Measurements from ENCODE around the gene ARHGAP25. TPM values are rescaled to one million over a fixed set of nuclear protein-coding genes. Genes with fewer than 3 reads are reported as not detected.

Gene ARHGAP25
- total and polyA plus RNA-seq, 2 of the 4 experiments (the other 2 are of a cell fraction): 0.29 to 0.36 TPM

DNA sequence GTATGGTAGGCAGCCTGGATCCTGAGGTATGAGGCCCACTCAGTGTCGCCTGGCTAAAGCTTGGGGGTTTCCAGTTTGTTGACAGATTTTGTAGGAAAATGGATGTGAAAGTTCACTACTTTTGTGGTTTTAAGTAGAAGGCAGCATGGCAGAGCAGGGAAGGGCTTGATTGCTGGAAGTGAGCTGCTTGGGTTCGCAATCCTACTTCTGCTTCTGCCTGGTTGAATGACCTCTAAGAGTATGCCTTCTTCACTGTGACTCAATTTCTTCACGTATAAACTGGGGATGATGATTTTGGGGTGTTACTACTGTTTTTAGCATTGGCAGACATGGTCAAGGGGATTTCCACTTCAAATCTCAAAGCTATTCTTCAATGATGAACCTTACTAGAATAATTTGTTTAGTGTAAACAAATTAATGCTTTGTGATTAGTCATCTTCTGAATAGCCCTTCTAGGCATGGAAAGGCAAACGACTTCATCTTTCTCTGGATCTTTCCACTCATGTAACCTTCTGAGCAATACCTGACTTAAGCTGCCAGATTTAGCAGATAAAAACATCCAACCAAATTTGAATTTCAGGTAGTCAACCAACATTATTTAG lies 123.3 kb downstream of the ARHGAP25 start (continued):
- TF ChIP-seq SMC3 (IDR thresholded peaks at IDR 0.05; ENCODE audit: low read depth, low read length): no peak

- H3K4ac ChIP-seq (ENCODE audit: low read depth, low read length): peak overlapping the region; percentile 48; the same call in 1 of the 2 replicates
- H3K27ac ChIP-seq (ENCODE audit: insufficient read depth, low read length): no peak overlapping the region
- ATAC-seq (ENCODE audit: low read depth) (no peak), DNase-seq (no peak)
- no peak overlapping the region for H3K4me3 ChIP-seq (ENCODE audit: insufficient read depth, low read depth, low read length)
- H2BK15ac ChIP-seq (ENCODE audit: low read depth, low read length): no peak overlapping the region
- H3K79me1 ChIP-seq (ENCODE audit: low read depth in 1 of 2, low read length in 2 of 2): no peaks in the 10 kb centered on the region
- H3K4me2 ChIP-seq (ENCODE audit: low read depth, low read length): no peak overlapping the region
- no peak overlapping the region for H2AK9ac ChIP-seq (replicated peaks; ENCODE audit: low read depth, low read length, poor library complexity)
- no peaks in the 10 kb centered on the region for H3K9me3 ChIP-seq (ENCODE audit: control insufficient read depth, insufficient read depth, low read length)
- H3K4me1 ChIP-seq (ENCODE audit: control insufficient read depth, insufficient read depth, low read length): peaks cover 8% of the 10 kb centered on the region; the same call in 1 of the 2 replicates
- no peak overlapping the region for H3K14ac ChIP-seq (replicated peaks; ENCODE audit: low read depth, low read length)
- H4K20me1 ChIP-seq (ENCODE audit: insufficient read depth, low read length): no peaks in the 10 kb centered on the region
- no peak overlapping the region for H2AFZ ChIP-seq (replicated peaks; ENCODE audit: low read length, poor library complexity)
- H4K5ac ChIP-seq (ENCODE audit: low read depth, low read length): no peak overlapping the region
- H2BK20ac ChIP-seq (ENCODE audit: low read depth, low read length): peak overlapping the region; percentile 21; the same call in 1 of the 2 replicates
- no peak overlapping the region for H2BK5ac ChIP-seq (ENCODE audit: low read depth, low read length, poor library complexity, severe bottlenecking)
- intact Hi-C loops (cut with micrococcal nuclease): no loop called here
- no peak overlapping the region for H3K23ac ChIP-seq (ENCODE audit: low read depth, low read length)
- H2AK5ac ChIP-seq (ENCODE audit: low read depth, low read length): peak overlapping the region; percentile 76; the same call in 1 of the 2 replicates
- no peak overlapping the region for H4K91ac ChIP-seq (ENCODE audit: insufficient read depth, low read depth, low read length)
- no peaks in the 10 kb centered on the region for H3K27me3 ChIP-seq (ENCODE audit: control insufficient read depth, insufficient read depth, low read length)
- H3K9ac ChIP-seq (ENCODE audit: low read depth, low read length): no peak overlapping the region
- BruUV-seq (replicated peaks): no TSS peak
- dilution Hi-C loops (cut with HindIII; ENCODE audit: low sequenced_read_pairs, unreplicated experiment): no loop called here
- no peak overlapping the region for H3K56ac ChIP-seq (ENCODE audit: extremely low read depth, insufficient read depth, low read length)
- ChIA-PET POLR2A (ENCODE audit: unreplicated experiment) (no interaction called here), CTCF (interaction anchor here (1.2 kb wide), 1 partner anchor 47 kb away, joined by 4 read pairs; no protein-coding TSS in a partner anchor)
- peak overlapping the region; percentile 49; the same call in 1 of the 2 replicates for H2BK120ac ChIP-seq (ENCODE audit: low read depth, low read length)
- 0 out of 2 replicates have a peak, but pooled peaks cover 11% of the 10 kb centered on the region for H3K9me1 ChIP-seq (ENCODE audit: insufficient read depth, low read length)
- in situ Hi-C loops (cut with MboI; ENCODE audit: low sequenced_read_pairs): no loop called here
- H3K18ac ChIP-seq (ENCODE audit: low read depth, low read length): 0 out of 2 replicates have a peak overlapping the region, but pooled peaks have one; percentile 40
- H4K8ac ChIP-seq (ENCODE audit: low read depth in 2 of 2, low read length in 2 of 2): peak overlapping the region in 1 of 2 experiments; percentile 18; a peak in 1 of 4 replicates
- H3K36me3 ChIP-seq (ENCODE audit: control insufficient read depth, insufficient read depth, low read length): no peaks in the 10 kb centered on the region
- WGBS, 2 experiments (ENCODE audit: extremely low coverage in 2 of 2, insufficient read length in 1 of 2): no CpG with 5 or more reads among the region's 3 CpGs
- TF ChIP-seq CEBPB (IDR thresholded peaks at IDR 0.05; ENCODE audit: low read depth, low read length) (no peak), SMC3 (IDR thresholded peaks at IDR 0.05; ENCODE audit: low read depth, low read length) (no peak), FOS (IDR thresholded peaks at IDR 0.05; ENCODE audit: low read depth, low read length) (no peak), RAD21 (IDR thresholded peaks at IDR 0.05; ENCODE audit: low read length) (no peak), MXI1 (IDR thresholded peaks at IDR 0.05; ENCODE audit: borderline replicate concordance, low read depth, low read length) (no peak), MAFK (IDR thresholded peaks at IDR 0.05; ENCODE audit: low read depth, low read length) (no peak), CHD1 (IDR thresholded peaks at IDR 0.05; ENCODE audit: low read depth, low read length) (no peak), ELK1 (IDR thresholded peaks at IDR 0.05; ENCODE audit: borderline replicate concordance, low read depth, low read length) (no peak), USF2 (IDR thresholded peaks at IDR 0.05; ENCODE audit: low read depth, low read length) (no peak), RCOR1 (IDR thresholded peaks at IDR 0.05; ENCODE audit: insufficient replicate concordance, low read length) (no peak), MAZ (IDR thresholded peaks at IDR 0.05; ENCODE audit: borderline replicate concordance, low read depth, low read length) (no peak), NFE2L2 (IDR thresholded peaks at IDR 0.05; ENCODE audit: low read depth, low read length) (no peak), RFX5 (IDR thresholded peaks at IDR 0.05; ENCODE audit: low read depth, low read length) (no peak), POLR2A (IDR thresholded peaks at IDR 0.05; ENCODE audit: low read depth, low read length) (no peak)
Observed at GRCh38 chr2:68860111-68860510, 125.5 kb downstream of the ARHGAP25 start.
